ENCODE measurements around the gene GRAMD2B.

DNA sequence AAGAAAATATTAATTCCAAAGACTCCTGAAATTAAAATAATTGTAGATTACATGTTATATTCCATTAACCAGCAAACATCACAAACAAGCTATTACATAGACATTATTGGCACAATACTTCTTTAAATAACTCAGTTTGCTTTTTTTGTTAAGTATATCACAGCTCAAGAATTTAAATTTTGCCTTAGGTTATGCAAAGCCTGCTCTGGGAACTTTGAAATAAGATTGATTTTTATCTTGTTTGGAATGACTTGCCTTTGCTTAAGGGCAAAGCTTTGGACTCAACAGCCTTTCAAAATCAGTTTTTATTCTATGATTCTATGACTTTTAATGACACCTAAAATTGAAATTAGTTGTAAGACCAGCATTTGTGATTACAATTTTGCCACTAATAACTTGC, 93.6 kb downstream of the GRAMD2B start:
- TF ChIP-seq, protein P1, sequence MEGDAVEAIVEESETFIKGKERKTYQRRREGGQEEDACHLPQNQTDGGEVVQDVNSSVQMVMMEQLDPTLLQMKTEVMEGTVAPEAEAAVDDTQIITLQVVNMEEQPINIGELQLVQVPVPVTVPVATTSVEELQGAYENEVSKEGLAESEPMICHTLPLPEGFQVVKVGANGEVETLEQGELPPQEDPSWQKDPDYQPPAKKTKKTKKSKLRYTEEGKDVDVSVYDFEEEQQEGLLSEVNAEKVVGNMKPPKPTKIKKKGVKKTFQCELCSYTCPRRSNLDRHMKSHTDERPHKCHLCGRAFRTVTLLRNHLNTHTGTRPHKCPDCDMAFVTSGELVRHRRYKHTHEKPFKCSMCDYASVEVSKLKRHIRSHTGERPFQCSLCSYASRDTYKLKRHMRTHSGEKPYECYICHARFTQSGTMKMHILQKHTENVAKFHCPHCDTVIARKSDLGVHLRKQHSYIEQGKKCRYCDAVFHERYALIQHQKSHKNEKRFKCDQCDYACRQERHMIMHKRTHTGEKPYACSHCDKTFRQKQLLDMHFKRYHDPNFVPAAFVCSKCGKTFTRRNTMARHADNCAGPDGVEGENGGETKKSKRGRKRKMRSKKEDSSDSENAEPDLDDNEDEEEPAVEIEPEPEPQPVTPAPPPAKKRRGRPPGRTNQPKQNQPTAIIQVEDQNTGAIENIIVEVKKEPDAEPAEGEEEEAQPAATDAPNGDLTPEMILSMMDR (conservative IDR thresholded peaks at IDR 0.05 in 1 of 2, IDR thresholded peaks at IDR 0.05 in 1 of 2; ENCODE audit: extremely low read depth in 1 of 2, insufficient read depth in 1 of 2, low read depth in 1 of 2, low read length in 2 of 2): no peak
- no peak for TF ChIP-seq EZH2 (IDR thresholded peaks at IDR 0.05; ENCODE audit: borderline replicate concordance, low read length)

Measured in mammary epithelial cell (primary cell).